Type B pancreatic cell (in vitro differentiated cells): Measurements from ENCODE around the gene MRPS34. TPM values are rescaled to one million over a fixed set of nuclear protein-coding genes. Genes with fewer than 3 reads are reported as not detected.

Experiments used
- DNase-seq: peaks from one replicate; pipeline ENCODE4 v3.0.0; 2021; ENCODE audit warnings: mixed read lengths; ENCODE audit not compliant: unreplicated experiment; ENCODE audit errors: extremely low spot score
- H3K27ac Mint-ChIP-seq: 2 replicates; pipeline ENCODE4 v1.8.0; 2021; ENCODE audit warnings: mild to moderate bottlenecking, mixed read lengths
- H3K27me3 Mint-ChIP-seq: 2 replicates; pipeline ENCODE4 v1.8.0; 2021; ENCODE audit warnings: mixed read lengths
- H3K36me3 Mint-ChIP-seq: 2 replicates; pipeline ENCODE4 v1.8.0; 2021; ENCODE audit warnings: mixed read lengths
- H3K4me1 Mint-ChIP-seq: one replicate; pipeline ENCODE4 v1.8.0; 2021; ENCODE audit warnings: mixed read lengths; ENCODE audit not compliant: unreplicated experiment
- H3K4me3 Mint-ChIP-seq: 2 replicates; pipeline ENCODE4 v1.8.0; 2021; ENCODE audit warnings: mild to moderate bottlenecking, mixed read lengths
- H3K9me3 Mint-ChIP-seq: 2 replicates; pipeline ENCODE4 v1.8.0; 2021; ENCODE audit warnings: mixed read lengths
- total RNA-seq: library from RNA; stranded (reverse); gene quantifications from 2 replicates; pipeline ENCODE4 v1.2.1, GENCODE V29; 2021; ENCODE audit warnings: low replicate concordance
- TF ChIP-seq, protein P1 (sequence below): fragments of 200-600 bp; sonication (generic); conservative IDR thresholded peaks from 2 replicates; pipeline ENCODE4 v1.5.0; 2021; ENCODE audit warnings: antibody characterized with exemption, mild to moderate bottlenecking

MRPS34 gene
- total RNA-seq, 1 donor from 2014 or later: 95.5 TPM

DNA sequence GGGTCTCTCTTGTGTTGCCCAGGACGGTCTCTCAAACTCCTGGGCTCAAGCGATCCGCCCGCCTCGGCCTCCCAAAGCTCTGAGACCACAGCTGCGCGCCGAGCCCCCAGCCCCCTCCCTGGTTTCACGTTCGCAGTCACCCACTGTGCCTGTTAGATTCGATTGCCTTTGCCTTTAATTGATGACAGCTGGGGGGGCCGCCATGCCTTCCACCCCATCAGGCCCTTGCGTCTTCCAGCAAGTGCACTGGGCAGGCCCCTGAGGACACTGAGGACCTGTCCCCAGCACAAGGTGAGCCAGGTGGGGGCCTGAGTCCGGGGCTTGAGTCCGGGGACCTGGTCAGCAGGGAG, 17.3 kb upstream of the MRPS34 start:
- no peaks in the 10 kb centered on the region for H3K36me3 Mint-ChIP-seq
- no peaks in the 10 kb centered on the region for H3K4me1 Mint-ChIP-seq
- H3K4me3 Mint-ChIP-seq: no peak overlapping the region
- TF ChIP-seq, protein P1, sequence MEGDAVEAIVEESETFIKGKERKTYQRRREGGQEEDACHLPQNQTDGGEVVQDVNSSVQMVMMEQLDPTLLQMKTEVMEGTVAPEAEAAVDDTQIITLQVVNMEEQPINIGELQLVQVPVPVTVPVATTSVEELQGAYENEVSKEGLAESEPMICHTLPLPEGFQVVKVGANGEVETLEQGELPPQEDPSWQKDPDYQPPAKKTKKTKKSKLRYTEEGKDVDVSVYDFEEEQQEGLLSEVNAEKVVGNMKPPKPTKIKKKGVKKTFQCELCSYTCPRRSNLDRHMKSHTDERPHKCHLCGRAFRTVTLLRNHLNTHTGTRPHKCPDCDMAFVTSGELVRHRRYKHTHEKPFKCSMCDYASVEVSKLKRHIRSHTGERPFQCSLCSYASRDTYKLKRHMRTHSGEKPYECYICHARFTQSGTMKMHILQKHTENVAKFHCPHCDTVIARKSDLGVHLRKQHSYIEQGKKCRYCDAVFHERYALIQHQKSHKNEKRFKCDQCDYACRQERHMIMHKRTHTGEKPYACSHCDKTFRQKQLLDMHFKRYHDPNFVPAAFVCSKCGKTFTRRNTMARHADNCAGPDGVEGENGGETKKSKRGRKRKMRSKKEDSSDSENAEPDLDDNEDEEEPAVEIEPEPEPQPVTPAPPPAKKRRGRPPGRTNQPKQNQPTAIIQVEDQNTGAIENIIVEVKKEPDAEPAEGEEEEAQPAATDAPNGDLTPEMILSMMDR: no peak
- H3K9me3 Mint-ChIP-seq: no peaks in the 10 kb centered on the region
- no peak overlapping the region for H3K27ac Mint-ChIP-seq
- DNase-seq: no peak
- no peaks in the 10 kb centered on the region for H3K27me3 Mint-ChIP-seq

DNA sequence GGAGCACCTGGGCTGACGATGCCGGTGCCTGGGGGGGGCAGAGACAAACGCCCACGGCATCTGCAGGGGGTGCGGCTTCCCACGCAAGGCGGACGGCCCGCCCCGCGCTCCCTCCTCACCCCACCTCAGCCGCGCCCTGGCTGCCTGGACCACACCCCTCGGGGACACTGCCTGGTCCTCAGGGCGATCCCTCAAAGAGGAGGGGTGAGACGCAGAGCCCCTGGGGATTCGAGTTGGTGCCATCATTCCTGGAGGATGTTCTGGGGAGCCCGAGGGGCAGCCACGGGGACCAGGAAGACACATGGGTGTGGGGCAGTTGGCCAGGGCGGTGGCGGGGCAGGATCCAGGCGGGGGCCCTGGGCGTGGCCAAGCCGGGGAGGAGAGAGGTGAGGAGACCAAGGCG, 16.7 kb upstream of the MRPS34 start:
- no peak for DNase-seq
- H3K9me3 Mint-ChIP-seq: no peaks in the 10 kb centered on the region
- TF ChIP-seq, protein P1: no peak
- no peak overlapping the region for H3K27ac Mint-ChIP-seq
- no peaks in the 10 kb centered on the region for H3K36me3 Mint-ChIP-seq
- no peaks in the 10 kb centered on the region for H3K4me1 Mint-ChIP-seq
- no peak overlapping the region for H3K4me3 Mint-ChIP-seq
- no peaks in the 10 kb centered on the region for H3K27me3 Mint-ChIP-seq

DNA sequence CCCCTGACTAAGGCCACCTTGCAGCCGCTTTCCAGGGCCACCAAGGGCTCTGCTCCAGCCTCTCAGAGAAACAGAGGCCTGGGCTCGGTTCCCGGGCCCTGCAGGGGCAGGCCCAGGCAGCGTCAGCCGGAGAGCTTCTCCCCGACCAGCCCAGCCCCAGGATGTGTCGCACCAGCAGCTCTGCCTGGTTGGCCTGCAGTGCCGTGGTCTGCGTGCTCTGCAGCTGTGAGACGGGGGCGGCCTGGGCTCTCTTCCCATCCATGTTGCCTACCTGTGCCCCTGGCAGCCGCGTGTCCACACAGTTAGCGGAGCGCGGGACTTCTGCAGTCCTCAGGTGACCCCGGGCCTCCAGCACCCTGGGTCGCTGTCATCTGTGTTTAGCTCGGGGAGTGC, 15.8 kb upstream of the MRPS34 start:
- no peak overlapping the region for H3K27ac Mint-ChIP-seq
- no peaks in the 10 kb centered on the region for H3K4me1 Mint-ChIP-seq
- no peak overlapping the region for H3K4me3 Mint-ChIP-seq
- no peak for DNase-seq
- TF ChIP-seq, protein P1: no peak
- H3K9me3 Mint-ChIP-seq: no peaks in the 10 kb centered on the region
- H3K36me3 Mint-ChIP-seq: no peaks in the 10 kb centered on the region
- no peaks in the 10 kb centered on the region for H3K27me3 Mint-ChIP-seq

DNA sequence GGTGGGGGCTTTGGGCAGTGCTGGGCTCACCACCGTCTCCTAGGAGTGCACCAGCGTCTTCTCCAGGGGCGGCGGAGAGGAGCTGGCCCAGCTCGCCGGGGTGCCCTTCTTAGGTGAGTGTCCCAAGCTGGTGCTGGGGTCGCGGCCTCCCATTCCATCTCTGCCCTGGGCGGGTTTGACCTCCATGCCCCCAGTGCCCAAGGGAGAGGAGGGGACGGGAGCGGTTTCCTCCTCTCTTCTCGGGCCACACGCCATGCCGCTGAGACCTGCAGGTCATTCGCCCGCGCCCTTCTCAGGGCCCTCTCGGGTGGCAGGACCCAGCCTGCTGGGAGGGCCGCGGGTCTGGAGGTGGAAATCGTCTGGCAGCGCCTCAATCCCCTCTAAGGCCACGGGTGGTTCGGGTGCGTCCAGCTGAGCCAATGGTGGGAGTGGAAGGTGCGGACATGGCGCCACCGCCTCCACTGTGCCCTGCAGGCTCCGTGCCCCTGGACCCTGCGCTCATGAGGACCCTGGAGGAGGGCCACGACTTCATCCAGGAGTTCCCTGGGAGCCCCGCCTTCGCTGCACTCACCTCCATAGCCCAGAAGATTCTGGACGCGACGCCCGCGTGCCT, 15.3 kb upstream of the MRPS34 start:
- no peak for DNase-seq
- Mint-ChIP-seq H3K27ac (no peak overlapping the region), H3K4me3 (no peak overlapping the region), H3K9me3 (no peaks in the 10 kb centered on the region), H3K4me1 (peaks cover 3% of the 10 kb centered on the region), H3K36me3 (peaks cover 2% of the 10 kb centered on the region), H3K27me3 (no peaks in the 10 kb centered on the region)
- TF ChIP-seq, protein P1: no peak

DNA sequence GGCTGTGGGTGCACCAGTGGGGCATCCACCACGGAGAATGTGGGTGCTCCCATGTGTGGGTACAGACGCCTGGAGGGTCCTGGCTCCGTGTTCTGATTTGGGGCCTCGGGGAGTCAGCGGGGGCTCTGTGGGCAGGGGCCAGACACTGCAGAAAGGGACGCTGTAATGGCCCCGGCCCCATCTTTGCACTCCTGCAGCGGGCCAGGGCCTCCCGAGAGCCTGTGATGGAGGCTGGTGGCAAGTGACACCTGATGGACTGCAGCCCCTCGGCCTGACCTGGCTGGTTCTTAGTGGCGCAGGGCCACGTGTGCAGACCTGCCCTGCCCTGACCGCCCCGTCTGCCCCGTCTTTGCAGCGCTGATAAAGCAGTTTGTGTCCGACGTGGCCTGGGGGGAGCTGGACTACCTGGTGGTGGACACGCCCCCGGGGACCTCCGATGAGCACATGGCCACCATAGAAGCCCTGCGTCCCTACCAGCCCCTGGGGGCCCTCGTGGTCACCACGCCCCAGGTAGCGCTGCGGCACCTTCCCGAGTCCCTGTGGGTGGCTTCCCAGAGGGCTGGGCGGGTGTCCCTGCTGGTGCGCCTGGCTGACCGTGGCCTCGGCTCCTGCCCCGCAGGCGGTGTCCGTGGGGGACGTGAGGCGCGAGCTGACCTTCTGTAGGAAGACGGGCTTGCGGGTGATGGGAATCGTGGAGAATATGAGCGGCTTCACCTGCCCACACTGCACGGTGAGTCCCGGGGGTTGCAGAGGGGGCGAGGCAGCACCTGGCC, 14.6 kb upstream of the MRPS34 start:
- Mint-ChIP-seq H3K4me1 (peaks cover 4% of the 10 kb centered on the region), H3K27me3 (no peaks in the 10 kb centered on the region), H3K36me3 (peaks cover 3% of the 10 kb centered on the region), H3K4me3 (no peak overlapping the region), H3K27ac (no peak overlapping the region), H3K9me3 (no peaks in the 10 kb centered on the region)
- TF ChIP-seq, protein P1: no peak
- no peak for DNase-seq
